PFSK-1 (cell line): ENCODE data around the gene PTS.

Experiments
- POLR2AphosphoS5 ChIP-seq: IDR thresholded peaks from 2 replicates; pipeline ENCODE4 v1.6.1; 2012; ENCODE audit warnings: low read depth, mild to moderate bottlenecking, control low read depth, low read length, moderate library complexity
- SIN3A ChIP-seq: IDR thresholded peaks from 2 replicates; pipeline ENCODE4 v1.6.1; 2012; ENCODE audit warnings: mild to moderate bottlenecking, low read length, moderate library complexity, borderline replicate concordance; ENCODE audit not compliant: insufficient read depth
- TAF1 ChIP-seq: IDR thresholded peaks from 2 replicates; pipeline ENCODE4 v1.6.1; 2012; ENCODE audit warnings: low read length, control low read depth, borderline replicate concordance; ENCODE audit not compliant: insufficient read depth
- TF ChIP-seq, protein P1 (sequence below), 2 experiments: IDR thresholded peaks; 2 replicates each; pipeline versions ENCODE4 v1.6.1 to v1.8.0; 2011 to 2012; ENCODE audit warnings: low read depth in 2 of 2, low read length in 2 of 2, control low read depth in 1 of 2, inconsistent platforms in 1 of 2, mild to moderate bottlenecking in 1 of 2, moderate library complexity in 1 of 2; ENCODE audit not compliant: insufficient read depth in 1 of 2

DNA sequence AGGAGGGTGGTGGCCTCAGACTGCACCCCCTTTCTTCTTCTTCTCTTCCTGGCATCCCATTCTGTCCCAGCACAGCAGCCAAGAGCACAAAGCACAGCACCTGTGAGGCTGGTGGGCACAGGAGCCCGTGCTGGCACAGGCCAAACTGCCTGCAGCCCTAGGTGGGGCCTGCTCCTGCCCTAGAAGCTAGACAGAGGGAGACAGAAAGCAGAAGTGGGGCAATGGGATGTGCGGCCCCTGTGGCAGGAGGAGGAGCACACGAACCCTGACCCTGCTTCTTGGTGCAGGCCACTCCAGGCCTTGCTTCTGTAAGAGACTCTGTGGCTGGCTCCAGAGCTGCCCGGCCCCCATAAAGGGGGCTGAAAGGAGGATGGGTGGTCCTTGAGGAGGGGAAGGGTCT, 3.9 kb upstream of the PTS start:
- TF ChIP-seq TAF1, result no peak
- no peak for TF ChIP-seq POLR2AphosphoS5
- TF ChIP-seq, protein P1, sequence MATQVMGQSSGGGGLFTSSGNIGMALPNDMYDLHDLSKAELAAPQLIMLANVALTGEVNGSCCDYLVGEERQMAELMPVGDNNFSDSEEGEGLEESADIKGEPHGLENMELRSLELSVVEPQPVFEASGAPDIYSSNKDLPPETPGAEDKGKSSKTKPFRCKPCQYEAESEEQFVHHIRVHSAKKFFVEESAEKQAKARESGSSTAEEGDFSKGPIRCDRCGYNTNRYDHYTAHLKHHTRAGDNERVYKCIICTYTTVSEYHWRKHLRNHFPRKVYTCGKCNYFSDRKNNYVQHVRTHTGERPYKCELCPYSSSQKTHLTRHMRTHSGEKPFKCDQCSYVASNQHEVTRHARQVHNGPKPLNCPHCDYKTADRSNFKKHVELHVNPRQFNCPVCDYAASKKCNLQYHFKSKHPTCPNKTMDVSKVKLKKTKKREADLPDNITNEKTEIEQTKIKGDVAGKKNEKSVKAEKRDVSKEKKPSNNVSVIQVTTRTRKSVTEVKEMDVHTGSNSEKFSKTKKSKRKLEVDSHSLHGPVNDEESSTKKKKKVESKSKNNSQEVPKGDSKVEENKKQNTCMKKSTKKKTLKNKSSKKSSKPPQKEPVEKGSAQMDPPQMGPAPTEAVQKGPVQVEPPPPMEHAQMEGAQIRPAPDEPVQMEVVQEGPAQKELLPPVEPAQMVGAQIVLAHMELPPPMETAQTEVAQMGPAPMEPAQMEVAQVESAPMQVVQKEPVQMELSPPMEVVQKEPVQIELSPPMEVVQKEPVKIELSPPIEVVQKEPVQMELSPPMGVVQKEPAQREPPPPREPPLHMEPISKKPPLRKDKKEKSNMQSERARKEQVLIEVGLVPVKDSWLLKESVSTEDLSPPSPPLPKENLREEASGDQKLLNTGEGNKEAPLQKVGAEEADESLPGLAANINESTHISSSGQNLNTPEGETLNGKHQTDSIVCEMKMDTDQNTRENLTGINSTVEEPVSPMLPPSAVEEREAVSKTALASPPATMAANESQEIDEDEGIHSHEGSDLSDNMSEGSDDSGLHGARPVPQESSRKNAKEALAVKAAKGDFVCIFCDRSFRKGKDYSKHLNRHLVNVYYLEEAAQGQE (IDR thresholded peaks at IDR 0.05; ENCODE audit: insufficient read depth in 1 of 2, low read depth in 2 of 2, low read length in 2 of 2), result no peak
- TF ChIP-seq SIN3A, result no peak
